HG03103 (cell line): ENCODE results near the gene WDR91.

ENCODE experiments used
- ATAC-seq: cut with Tn5 transposase; IDR thresholded peaks from one replicate; pipeline ENCODE4 v1.9.1; 2021; ENCODE audit warnings: low read depth; ENCODE audit not compliant: unreplicated experiment

Gene WDR91

GRCh38 chr7:135201350-135201749 is 10.0 kb downstream of the WDR91 start:
- no peak for ATAC-seq

- no peak for ATAC-seq
These were observed 10.4 kb downstream of the WDR91 start for GRCh38 chr7:135200821-135201331.

DNA sequence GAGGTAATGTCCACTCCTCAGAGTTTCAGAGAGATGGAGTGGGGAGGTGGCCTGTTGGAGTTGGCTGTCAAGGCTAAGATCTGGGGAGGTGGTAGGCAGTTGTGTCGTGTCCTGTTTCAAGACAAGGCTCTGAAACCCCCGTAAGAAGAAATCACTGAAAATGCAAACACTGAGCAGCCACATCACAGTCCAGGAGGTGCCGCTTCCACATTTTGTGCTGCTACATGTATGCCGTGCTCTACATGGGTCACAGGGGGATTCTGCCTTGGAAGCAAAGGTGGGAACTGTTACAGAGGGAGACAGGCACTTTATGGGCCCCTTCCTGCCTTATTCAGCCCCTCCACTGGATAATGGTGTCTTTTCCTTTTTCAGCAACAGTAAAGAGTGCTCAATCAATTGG is 11.9 kb downstream of the WDR91 start:
- ATAC-seq, result no peak

- no peak for ATAC-seq
These were observed 13.2 kb downstream of the WDR91 start for GRCh38 chr7:135197906-135198655.

DNA sequence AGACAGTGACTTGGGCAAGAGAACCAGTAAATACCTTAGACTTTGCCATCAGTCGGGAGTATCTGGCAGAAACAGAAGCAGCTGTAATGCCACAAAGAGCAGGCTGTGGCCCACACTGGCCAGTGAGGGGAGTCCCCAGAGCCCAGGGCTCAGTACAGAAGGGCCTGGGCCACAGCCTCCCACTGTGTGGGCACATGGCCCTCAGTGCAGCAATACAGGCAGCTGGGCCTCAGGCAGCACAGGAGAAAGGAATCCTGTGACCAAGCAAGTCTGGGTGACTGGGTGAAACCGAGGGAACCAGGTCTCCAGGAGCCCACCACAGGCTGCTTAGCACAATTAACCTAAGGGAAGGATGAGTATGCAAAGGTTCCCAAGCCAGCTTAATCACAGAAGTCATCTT is 14.0 kb downstream of the WDR91 start:
- ATAC-seq, result no peak

GRCh38 chr7:135195968-135196629 is 15.2 kb downstream of the WDR91 start:
- no peak for ATAC-seq

DNA sequence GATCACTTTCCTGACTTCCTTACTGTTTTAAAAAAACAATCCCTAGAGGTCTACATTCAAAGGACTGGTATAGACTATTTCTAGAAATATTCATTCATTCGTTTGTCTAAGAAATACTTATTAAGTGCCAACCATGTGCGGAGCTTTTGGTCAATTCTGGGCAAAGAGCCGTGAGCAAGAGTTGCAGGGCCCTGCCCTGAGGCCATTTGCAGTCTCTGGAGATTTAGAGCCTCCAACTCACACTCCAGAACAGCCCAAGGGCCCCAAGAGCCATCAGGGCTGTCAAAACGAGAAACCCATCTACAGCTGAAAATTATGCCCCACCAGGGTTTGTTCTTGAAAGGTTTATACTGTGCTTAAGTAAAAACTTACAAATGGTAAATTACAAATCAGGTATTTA is 16.2 kb downstream of the WDR91 start:
- no peak for ATAC-seq

DNA sequence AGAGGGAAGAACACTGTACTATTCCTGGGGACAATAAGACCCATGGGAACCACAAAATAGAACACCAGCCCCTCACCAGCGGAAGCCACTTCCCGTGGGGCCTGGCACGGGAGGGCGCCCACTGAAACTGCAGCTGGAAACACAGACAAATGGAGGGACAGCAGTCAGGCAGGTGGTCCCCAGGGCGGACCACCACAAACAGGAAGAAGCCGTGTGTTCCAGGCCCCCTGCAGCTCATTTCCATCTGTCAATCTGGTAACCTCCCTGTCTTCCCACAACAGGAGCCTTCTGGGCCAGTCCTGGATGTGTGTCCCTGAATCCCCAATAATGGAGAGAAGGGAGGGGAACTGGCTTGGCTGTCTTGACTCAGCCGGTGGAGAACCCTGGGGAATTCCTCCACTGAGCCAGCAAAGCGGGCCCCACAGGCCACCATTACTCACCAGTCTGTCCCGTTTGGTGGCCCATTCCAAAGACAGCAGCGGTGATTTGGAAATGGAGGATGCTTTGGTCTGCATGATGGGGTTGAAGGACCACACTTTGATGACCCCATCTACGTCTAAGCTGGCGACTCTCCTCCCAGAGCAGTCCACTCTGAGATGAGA is 16.7 kb downstream of the WDR91 start:
- no peak for ATAC-seq

DNA sequence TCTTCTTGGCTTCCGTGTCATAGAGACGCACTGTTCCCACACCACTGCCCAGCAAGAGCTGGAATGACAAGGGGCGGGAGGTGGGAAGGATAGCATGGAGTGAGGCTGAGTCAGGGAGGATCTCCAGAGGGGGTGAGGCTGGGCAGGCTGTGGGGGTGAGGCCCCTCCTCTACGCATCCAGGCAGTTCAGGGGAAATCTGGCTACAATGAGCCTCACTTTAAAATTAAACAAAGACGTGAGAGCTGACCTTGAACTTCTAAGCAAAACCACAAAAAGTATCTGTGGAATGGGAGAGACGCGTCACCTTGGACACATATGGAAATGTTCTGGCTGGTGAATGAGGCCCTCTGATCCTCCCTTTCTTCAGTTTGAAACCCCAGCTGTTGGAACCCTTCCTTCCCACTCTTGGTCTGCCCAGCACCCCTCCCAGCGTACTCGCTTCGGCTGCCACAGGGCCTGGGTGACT is 17.7 kb downstream of the WDR91 start:
- no peak for ATAC-seq

DNA sequence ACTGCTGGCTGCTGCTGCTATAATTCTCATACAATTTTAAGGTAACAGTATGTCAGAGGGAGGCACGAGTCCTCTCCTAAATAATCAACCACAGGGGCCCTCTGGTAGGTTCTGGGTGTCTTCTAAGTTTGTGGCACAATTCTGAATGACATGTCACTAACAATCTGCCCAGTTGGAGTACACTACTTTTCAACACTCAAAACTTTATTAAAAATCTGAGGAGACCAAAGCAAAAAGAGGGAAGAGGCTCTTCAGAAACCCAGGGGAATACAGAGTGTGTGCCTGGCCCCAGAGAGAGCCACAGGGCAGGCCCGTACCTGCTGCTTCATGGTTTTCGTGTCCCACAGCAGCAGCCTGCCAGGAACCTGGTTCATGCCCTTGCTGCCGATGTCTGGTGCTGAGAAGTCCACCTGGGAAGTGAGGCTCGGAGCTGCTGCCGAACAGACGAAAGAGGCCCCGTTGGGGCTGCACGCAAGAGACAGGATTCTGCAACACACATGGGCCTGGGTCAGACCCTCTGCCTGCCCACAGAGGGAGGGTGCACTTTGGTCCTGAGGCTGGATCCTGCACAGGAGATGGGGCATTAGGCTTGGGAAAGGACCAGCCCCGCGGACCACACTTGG is 18.3 kb downstream of the WDR91 start:
- ATAC-seq, result no peak

DNA sequence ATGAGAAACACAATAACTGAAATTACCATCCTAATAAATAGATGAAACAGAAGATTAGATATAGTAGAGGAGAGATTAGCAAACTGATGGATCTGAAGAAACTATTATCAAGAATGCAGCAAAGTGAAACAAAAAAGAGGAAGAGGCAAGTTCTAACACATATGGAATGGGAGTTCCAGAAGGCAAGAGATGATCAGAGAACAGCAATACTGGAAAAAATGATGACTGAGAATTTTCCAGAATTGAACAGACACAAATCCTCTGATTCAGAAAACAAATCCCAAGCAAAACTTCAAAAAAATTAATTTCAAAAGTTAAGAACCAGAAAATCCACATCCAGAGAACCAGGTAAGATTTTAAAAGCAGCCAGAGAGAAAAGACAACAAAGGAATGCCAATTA is 20.6 kb downstream of the WDR91 start:
- no peak for ATAC-seq

GRCh38 chr7:135189961-135190360 is 21.4 kb downstream of the WDR91 start:
- no peak for ATAC-seq

- ATAC-seq, result no peak
These were observed 22.1 kb downstream of the WDR91 start for GRCh38 chr7:135189221-135189662.

DNA sequence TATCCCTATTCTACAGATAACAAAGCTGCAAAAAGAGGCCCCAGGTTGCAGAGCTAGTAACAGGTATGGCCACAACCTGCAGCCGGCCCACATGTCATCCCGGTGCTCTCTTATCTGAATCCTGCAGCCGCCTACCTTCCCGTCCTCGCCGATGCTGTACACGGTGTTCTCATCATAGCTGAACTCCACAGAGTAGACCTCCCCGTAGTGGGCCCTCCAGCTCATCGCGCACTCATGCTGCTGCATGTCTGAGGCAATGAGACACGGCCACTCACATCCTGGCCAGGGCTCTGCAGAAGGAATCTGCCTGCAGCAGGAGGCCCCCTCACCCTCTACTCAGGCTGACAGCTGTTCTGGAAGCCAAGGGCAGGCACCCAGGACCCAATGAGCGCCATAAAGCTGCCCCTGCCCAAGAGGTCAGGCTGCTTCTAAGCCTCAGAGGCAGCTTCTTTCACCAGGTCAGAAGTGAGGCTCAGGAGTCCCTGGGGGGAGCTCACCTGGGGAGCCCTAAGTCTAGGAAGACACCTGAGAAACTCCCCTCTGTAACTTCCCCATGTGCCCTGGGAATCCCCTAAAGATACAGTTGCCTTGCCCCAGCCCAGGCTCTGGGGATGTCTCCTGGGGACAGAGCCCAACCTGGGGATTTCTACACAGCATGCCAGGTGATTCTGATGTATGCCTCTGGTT is 22.9 kb downstream of the WDR91 start:
- peak; percentile 44 for ATAC-seq

DNA sequence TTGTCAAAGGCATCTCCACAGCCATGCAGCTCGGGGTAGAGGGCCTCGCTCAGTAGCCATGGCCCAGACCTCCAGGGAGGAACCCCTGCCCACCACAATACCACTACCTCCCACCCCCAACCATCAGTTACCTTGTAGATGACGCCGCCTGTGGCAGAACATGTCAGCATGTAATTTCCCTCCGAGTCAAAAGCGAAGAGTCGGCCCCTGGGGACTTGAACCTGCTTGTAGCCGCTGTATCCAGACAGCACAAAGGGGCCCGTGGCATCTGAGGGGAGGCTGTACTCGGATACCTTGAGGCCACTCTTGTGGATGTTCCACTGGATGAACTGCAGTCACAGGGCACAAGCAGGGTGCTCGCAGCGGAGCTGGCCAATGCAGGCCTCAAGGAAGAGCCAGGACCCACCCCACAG is 24.5 kb downstream of the WDR91 start:
- peak; percentile 38 for ATAC-seq

GRCh38 chr7:135186261-135186540 is 25.1 kb downstream of the WDR91 start:
- ATAC-seq, result no peak

- ATAC-seq, result no peak
These were observed 25.7 kb downstream of the WDR91 start for GRCh38 chr7:135185471-135186260.

- no peak for ATAC-seq
These were observed 27.0 kb downstream of the WDR91 start for GRCh38 chr7:135184254-135184841.

- no peak for ATAC-seq
These were observed 27.8 kb downstream of the WDR91 start for GRCh38 chr7:135183478-135183877.
